Mesendoderm (in vitro differentiated cells): Measurements from ENCODE around the gene ESPN.

Source experiments
- DNase-seq: peaks from one replicate; pipeline ENCODE4 v3.0.0; 2013
- H2AK5ac ChIP-seq: 2 replicates; pipeline ENCODE4 v1.6.1; 2013; ENCODE audit warnings: low read length, inconsistent platforms
- H2BK120ac ChIP-seq: 2 replicates; pipeline ENCODE4 v1.6.1; 2013; ENCODE audit warnings: low read depth, mild to moderate bottlenecking, low read length, moderate library complexity, mixed read lengths
- H2BK15ac ChIP-seq: replicated peaks from 2 replicates; pipeline ENCODE4 v1.6.1; 2013; ENCODE audit warnings: low read depth, mild to moderate bottlenecking, moderate library complexity
- H2BK5ac ChIP-seq: 2 replicates; pipeline ENCODE4 v1.6.1; 2013; ENCODE audit warnings: low read length, inconsistent platforms
- H3K18ac ChIP-seq: 2 replicates; pipeline ENCODE4 v1.6.1; 2013; ENCODE audit warnings: mild to moderate bottlenecking, low read length, mixed read lengths
- H3K23ac ChIP-seq: one replicate; pipeline ENCODE4 v1.6.1; 2013; ENCODE audit warnings: low read length
- H3K27ac ChIP-seq: 2 replicates; pipeline ENCODE4 v1.5.1; 2013; ENCODE audit warnings: low read depth, mild to moderate bottlenecking, inconsistent platforms, low read length, moderate library complexity
- H3K27me3 ChIP-seq: 2 replicates; pipeline ENCODE4 v1.6.1; 2013; ENCODE audit warnings: low read length, control low read depth, mild to moderate bottlenecking, inconsistent platforms; ENCODE audit not compliant: insufficient read depth, poor library complexity
- H3K36me3 ChIP-seq: 2 replicates; pipeline ENCODE4 v1.6.1; 2013; ENCODE audit warnings: low read length, inconsistent platforms; ENCODE audit not compliant: control insufficient read depth, insufficient read depth
- H3K4ac ChIP-seq: one replicate; pipeline ENCODE4 v1.6.1; 2013; ENCODE audit warnings: low read depth, mild to moderate bottlenecking, low read length, moderate library complexity
- H3K4me1 ChIP-seq: 2 replicates; pipeline ENCODE4 v1.6.1; 2013; ENCODE audit warnings: low read depth, low read length, inconsistent platforms; ENCODE audit not compliant: control insufficient read depth
- H3K4me2 ChIP-seq: 2 replicates; pipeline ENCODE4 v1.6.1; 2013; ENCODE audit warnings: low read length
- H3K4me3 ChIP-seq: 2 replicates; pipeline ENCODE4 v1.5.1; 2013; ENCODE audit warnings: mild to moderate bottlenecking, low read length
- H3K56ac ChIP-seq: one replicate; pipeline ENCODE4 v1.6.1; 2013; ENCODE audit warnings: low read length
- H3K79me1 ChIP-seq: 2 replicates; pipeline ENCODE4 v1.6.1; 2013; ENCODE audit warnings: low read length, inconsistent platforms
- H3K79me2 ChIP-seq: 2 replicates; pipeline ENCODE4 v1.6.1; 2013; ENCODE audit warnings: mild to moderate bottlenecking, low read length; ENCODE audit not compliant: control insufficient read depth, insufficient read depth
- H3K9ac ChIP-seq: 2 replicates; pipeline ENCODE4 v1.6.1; 2013; ENCODE audit warnings: low read length, inconsistent platforms
- H4K5ac ChIP-seq: one replicate; pipeline ENCODE4 v1.6.1; 2013; ENCODE audit warnings: low read length
- H4K8ac ChIP-seq: one replicate; pipeline ENCODE4 v1.6.1; 2013; ENCODE audit warnings: low read depth, mild to moderate bottlenecking, control low read depth, low read length, moderate library complexity
- WGBS: extraction: QIAGEN DNeasy Blood & Tissue Kit; methylation state at CpG from one replicate; pipeline ENCODE4 v1.1.7; 2013; ENCODE audit warnings: low lambda C conversion rate, missing lambda C conversion rate; ENCODE audit not compliant: insufficient coverage; ENCODE audit errors: extremely low coverage; 5-methylcytosine and 5-hydroxymethylcytosine counted together

ESPN gene

DNA sequence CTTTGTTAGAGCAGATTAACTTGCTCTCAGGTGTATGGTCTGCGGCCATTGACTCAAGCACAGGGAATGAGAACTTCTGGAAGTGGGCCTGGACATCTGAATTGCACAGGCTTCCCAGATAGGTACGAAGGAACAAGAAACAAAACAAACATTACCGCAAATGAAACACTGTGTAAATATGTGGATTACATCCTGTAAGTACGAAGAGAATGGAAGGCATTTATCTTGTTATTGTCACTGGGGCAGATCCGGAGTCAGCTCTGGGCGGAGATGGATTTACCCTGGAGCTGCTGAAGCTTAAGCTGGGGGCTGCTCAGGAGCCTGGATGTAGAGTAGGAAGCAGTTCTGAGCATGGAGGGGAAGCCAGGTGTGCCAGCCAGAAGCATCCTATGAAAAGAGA is 11.7 kb upstream of the ESPN start:
- no peaks in the 10 kb centered on the region for H3K79me1 ChIP-seq
- H2BK5ac ChIP-seq: no peak overlapping the region
- H2AK5ac ChIP-seq: no peak overlapping the region
- no peak overlapping the region for H2BK15ac ChIP-seq
- DNase-seq: no peak
- H4K5ac ChIP-seq: no peak overlapping the region
- H3K36me3 ChIP-seq: no peaks in the 10 kb centered on the region
- no peak overlapping the region for H3K4me3 ChIP-seq
- peaks cover 7% of the 10 kb centered on the region for H3K27me3 ChIP-seq
- WGBS: no CpG with 5 or more reads among the region's 6 CpGs
- no peak overlapping the region for H3K27ac ChIP-seq
- H4K8ac ChIP-seq: no peak overlapping the region
- no peak overlapping the region for H3K4ac ChIP-seq
- H3K23ac ChIP-seq: no peak overlapping the region
- H2BK120ac ChIP-seq: no peak overlapping the region
- no peak overlapping the region for H3K4me2 ChIP-seq
- no peak overlapping the region for H3K56ac ChIP-seq
- no peaks in the 10 kb centered on the region for H3K79me2 ChIP-seq
- no peak overlapping the region for H3K18ac ChIP-seq
- H3K4me1 ChIP-seq: no peaks in the 10 kb centered on the region
- no peak overlapping the region for H3K9ac ChIP-seq

GRCh38 chr1:6414443-6414844 is 10.1 kb upstream of the ESPN start:
- no CpG with 5 or more reads among the region's 15 CpGs for WGBS
- Histone ChIP-seq H4K8ac (no peak overlapping the region), H3K4me1 (no peaks in the 10 kb centered on the region), H3K79me1 (no peaks in the 10 kb centered on the region), H2BK5ac (no peak overlapping the region), H3K4me3 (no peak overlapping the region), H2BK15ac (no peak overlapping the region), H3K56ac (peak overlapping the region; percentile 6), H3K4me2 (no peak overlapping the region), H2AK5ac (no peak overlapping the region), H3K9ac (no peak overlapping the region), H2BK120ac (no peak overlapping the region), H3K18ac (no peak overlapping the region), H3K4ac (no peak overlapping the region), H3K36me3 (no peaks in the 10 kb centered on the region), H4K5ac (no peak overlapping the region), H3K23ac (no peak overlapping the region), H3K27me3 (peaks cover 20% of the 10 kb centered on the region), H3K27ac (no peak overlapping the region), H3K79me2 (no peaks in the 10 kb centered on the region)
- DNase-seq: peak; percentile 79

DNA sequence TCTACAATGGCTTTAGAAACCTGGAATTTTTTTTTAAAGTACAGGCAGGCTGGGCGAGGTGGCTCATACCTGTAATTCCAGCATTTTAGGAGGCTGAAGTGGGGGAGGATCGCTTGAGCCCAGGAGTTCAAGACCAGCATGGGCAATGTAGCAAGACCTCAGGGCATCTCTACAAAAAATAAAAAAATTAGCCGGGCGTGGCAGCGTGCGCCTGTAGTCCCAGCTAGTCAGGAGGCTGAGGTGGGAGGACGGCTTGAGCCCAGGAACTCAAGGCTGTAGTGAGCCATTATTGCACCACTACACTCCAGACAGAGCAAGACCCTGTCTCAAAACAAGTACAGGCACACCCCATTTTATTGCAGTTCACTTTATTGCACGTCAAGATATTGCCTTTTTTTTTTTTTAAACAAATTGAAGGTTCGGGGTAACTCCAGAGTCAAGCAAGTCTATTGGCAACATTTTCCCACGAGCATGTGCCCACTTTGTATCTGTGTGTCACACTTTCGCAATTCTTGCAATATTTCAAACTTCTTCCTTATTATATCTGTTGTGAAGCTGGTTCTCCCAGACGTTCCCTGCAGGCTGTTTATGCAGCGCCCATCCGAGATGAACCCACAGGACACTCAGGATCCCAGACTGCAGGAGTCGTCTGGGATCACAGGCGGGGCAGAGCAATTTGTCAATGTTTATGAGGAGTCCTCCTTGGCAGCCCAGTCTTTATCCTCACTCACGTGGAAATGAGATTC is 9.5 kb upstream of the ESPN start:
- Histone ChIP-seq H3K4me1 (no peaks in the 10 kb centered on the region), H3K4me2 (no peak overlapping the region), H3K27me3 (peaks cover 22% of the 10 kb centered on the region), H3K36me3 (no peaks in the 10 kb centered on the region), H3K56ac (no peak overlapping the region), H2AK5ac (no peak overlapping the region), H3K79me1 (no peaks in the 10 kb centered on the region), H3K23ac (no peak overlapping the region), H4K5ac (no peak overlapping the region), H4K8ac (no peak overlapping the region), H2BK120ac (no peak overlapping the region), H3K9ac (no peak overlapping the region), H3K79me2 (no peaks in the 10 kb centered on the region), H3K4me3 (no peak overlapping the region), H3K18ac (no peak overlapping the region), H3K4ac (no peak overlapping the region), H2BK5ac (no peak overlapping the region), H3K27ac (no peak overlapping the region), H2BK15ac (no peak overlapping the region)
- no peak for DNase-seq
- no CpG with 5 or more reads among the region's 17 CpGs for WGBS

- no peak overlapping the region for H4K5ac ChIP-seq
- H3K27me3 ChIP-seq: peaks cover 34% of the 10 kb centered on the region
- DNase-seq: no peak
- H2BK120ac ChIP-seq: no peak overlapping the region
- no peak overlapping the region for H3K56ac ChIP-seq
- no peak overlapping the region for H3K27ac ChIP-seq
- H3K4ac ChIP-seq: no peak overlapping the region
- H3K23ac ChIP-seq: no peak overlapping the region
- no CpG with 5 or more reads among the region's 8 CpGs for WGBS
- no peak overlapping the region for H2AK5ac ChIP-seq
- no peaks in the 10 kb centered on the region for H3K79me2 ChIP-seq
- no peak overlapping the region for H4K8ac ChIP-seq
- no peak overlapping the region for H3K9ac ChIP-seq
- no peak overlapping the region for H3K4me2 ChIP-seq
- H2BK15ac ChIP-seq: no peak overlapping the region
- no peak overlapping the region for H3K4me3 ChIP-seq
- no peaks in the 10 kb centered on the region for H3K4me1 ChIP-seq
- H3K18ac ChIP-seq: no peak overlapping the region
- H3K36me3 ChIP-seq: no peaks in the 10 kb centered on the region
- no peak overlapping the region for H2BK5ac ChIP-seq
- no peaks in the 10 kb centered on the region for H3K79me1 ChIP-seq
Measured at GRCh38 chr1:6416295-6416656, 8.3 kb upstream of the ESPN start.

DNA sequence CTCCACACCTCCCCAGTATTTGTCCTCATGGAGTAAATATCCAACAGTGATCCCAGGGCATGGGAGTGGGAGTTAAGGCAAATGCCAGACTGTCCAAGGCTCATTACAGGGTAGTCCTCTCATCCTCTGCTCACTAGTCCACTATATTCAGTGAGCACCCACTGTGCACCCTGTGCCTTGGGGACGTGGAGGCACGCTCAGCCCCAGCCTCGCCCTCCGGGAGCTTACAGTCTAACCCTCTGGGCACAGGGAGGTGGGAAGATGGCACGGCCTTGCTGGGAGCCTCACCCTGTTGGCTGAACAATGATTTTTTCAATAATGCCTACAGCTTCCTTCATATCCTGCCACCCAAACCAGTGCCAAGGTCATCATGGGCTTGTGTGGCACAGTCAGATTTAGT is 7.7 kb upstream of the ESPN start:
- no peak overlapping the region for H3K4me3 ChIP-seq
- WGBS: no CpG with 5 or more reads among the region's 5 CpGs

More for the DNA sequence above, 7.7 kb upstream of the ESPN start:
- Histone ChIP-seq H3K79me2 (no peaks in the 10 kb centered on the region), H3K79me1 (no peaks in the 10 kb centered on the region), H3K27ac (no peak overlapping the region), H3K4me1 (no peaks in the 10 kb centered on the region), H3K36me3 (no peaks in the 10 kb centered on the region), H2BK5ac (no peak overlapping the region), H4K8ac (no peak overlapping the region), H2AK5ac (no peak overlapping the region), H3K56ac (no peak overlapping the region), H2BK120ac (no peak overlapping the region), H4K5ac (no peak overlapping the region), H3K4ac (no peak overlapping the region), H3K18ac (no peak overlapping the region), H3K23ac (no peak overlapping the region), H3K27me3 (peaks cover 40% of the 10 kb centered on the region), H2BK15ac (no peak overlapping the region), H3K9ac (no peak overlapping the region), H3K4me2 (no peak overlapping the region)
- no peak for DNase-seq
